ENCODE measurements around the gene SLC6A15.

SLC6A15 gene

GRCh38 chr12:84912198-84913128, at the start of gene SLC6A15:
TSS of gene SLC6A15 (minus strand) at chr12:84912799. CDS start at chr12:84892120, 20,679 bp downstream.
- Mint-ChIP-seq H3K4me3 (peak within 1 kb of the TSS; percentile 32), H3K27me3 (peaks cover 32% of the 10 kb centered on the region), H3K9me3 (no peaks in the 10 kb centered on the region), H3K36me3 (no peaks in the 10 kb centered on the region), H3K27ac (no peak within 1 kb of the TSS), H3K4me1 (peaks cover 16% of the 10 kb centered on the region)
- CTCF ChIA-PET, result no interaction called here
- DNase-seq, result peak; percentile 31

- Mint-ChIP-seq H3K4me3 (no peak overlapping the region), H3K27me3 (no peaks in the 10 kb centered on the region), H3K4me1 (no peaks in the 10 kb centered on the region), H3K36me3 (no peaks in the 10 kb centered on the region), H3K9me3 (no peaks in the 10 kb centered on the region), H3K27ac (no peak overlapping the region)
- CTCF ChIA-PET, result no interaction called here
- DNase-seq, result no peak
Measured at GRCh38 chr12:84960918-84961317, 48.3 kb upstream of the SLC6A15 start.

GRCh38 chr12:84955298-84955697, 42.7 kb upstream of the SLC6A15 start:
- Mint-ChIP-seq H3K4me3 (no peak overlapping the region), H3K9me3 (no peaks in the 10 kb centered on the region), H3K36me3 (no peaks in the 10 kb centered on the region), H3K27me3 (no peaks in the 10 kb centered on the region), H3K4me1 (no peaks in the 10 kb centered on the region), H3K27ac (no peak overlapping the region)
- DNase-seq, result no peak
- CTCF ChIA-PET, result no interaction called here

- no peak for DNase-seq
- H3K27ac Mint-ChIP-seq, result no peak overlapping the region
- no peaks in the 10 kb centered on the region for H3K27me3 Mint-ChIP-seq
- no peaks in the 10 kb centered on the region for H3K4me1 Mint-ChIP-seq
- H3K4me3 Mint-ChIP-seq, result no peak overlapping the region
- H3K9me3 Mint-ChIP-seq, result no peaks in the 10 kb centered on the region
- CTCF ChIA-PET, result no interaction called here
- no peaks in the 10 kb centered on the region for H3K36me3 Mint-ChIP-seq
Measured at GRCh38 chr12:84954415-84954814, 41.8 kb upstream of the SLC6A15 start.

GRCh38 chr12:84950971-84951546, 38.5 kb upstream of the SLC6A15 start:
- Mint-ChIP-seq H3K4me1 (no peaks in the 10 kb centered on the region), H3K9me3 (no peaks in the 10 kb centered on the region), H3K36me3 (no peaks in the 10 kb centered on the region), H3K27me3 (no peaks in the 10 kb centered on the region), H3K27ac (no peak overlapping the region), H3K4me3 (no peak overlapping the region)
- DNase-seq, result no peak
- CTCF ChIA-PET, result no interaction called here

GRCh38 chr12:84946753-84947152, 34.2 kb upstream of the SLC6A15 start:
- Mint-ChIP-seq H3K36me3 (no peaks in the 10 kb centered on the region), H3K9me3 (no peaks in the 10 kb centered on the region), H3K4me1 (no peaks in the 10 kb centered on the region), H3K27ac (no peak overlapping the region), H3K27me3 (no peaks in the 10 kb centered on the region), H3K4me3 (no peak overlapping the region)
- DNase-seq, result no peak
- CTCF ChIA-PET, result no interaction called here

- Mint-ChIP-seq H3K36me3 (no peaks in the 10 kb centered on the region), H3K9me3 (peaks cover 6% of the 10 kb centered on the region), H3K4me3 (no peak overlapping the region), H3K27me3 (no peaks in the 10 kb centered on the region), H3K4me1 (no peaks in the 10 kb centered on the region), H3K27ac (no peak overlapping the region)
- CTCF ChIA-PET, result no interaction called here
- DNase-seq, result no peak
Measured at GRCh38 chr12:84937415-84937814, 24.8 kb upstream of the SLC6A15 start.

GRCh38 chr12:84929501-84929900, 16.9 kb upstream of the SLC6A15 start:
- no peaks in the 10 kb centered on the region for H3K4me1 Mint-ChIP-seq
- CTCF ChIA-PET, result no interaction called here
- no peaks in the 10 kb centered on the region for H3K27me3 Mint-ChIP-seq
- no peak for DNase-seq
- H3K36me3 Mint-ChIP-seq, result no peaks in the 10 kb centered on the region
- peaks cover 3% of the 10 kb centered on the region for H3K9me3 Mint-ChIP-seq
- no peak overlapping the region for H3K27ac Mint-ChIP-seq
- H3K4me3 Mint-ChIP-seq, result no peak overlapping the region

- no peaks in the 10 kb centered on the region for H3K27me3 Mint-ChIP-seq
- CTCF ChIA-PET, result no interaction called here
- H3K36me3 Mint-ChIP-seq, result no peaks in the 10 kb centered on the region
- H3K9me3 Mint-ChIP-seq, result no peaks in the 10 kb centered on the region
- H3K27ac Mint-ChIP-seq, result no peak overlapping the region
- no peak for DNase-seq
- H3K4me1 Mint-ChIP-seq, result no peaks in the 10 kb centered on the region
- no peak overlapping the region for H3K4me3 Mint-ChIP-seq
Measured at GRCh38 chr12:84924981-84925380, 12.4 kb upstream of the SLC6A15 start.

GRCh38 chr12:84922693-84923092, 10.1 kb upstream of the SLC6A15 start:
- Mint-ChIP-seq H3K27me3 (no peaks in the 10 kb centered on the region), H3K27ac (no peak overlapping the region), H3K36me3 (no peaks in the 10 kb centered on the region), H3K4me3 (no peak overlapping the region), H3K9me3 (no peaks in the 10 kb centered on the region), H3K4me1 (no peaks in the 10 kb centered on the region)
- no peak for DNase-seq
- CTCF ChIA-PET, result interaction anchor here (1.3 kb wide), 1 partner anchor 48 kb away, joined by 3 read pairs; no protein-coding TSS in a partner anchor

GRCh38 chr12:84920331-84920730, 7.7 kb upstream of the SLC6A15 start:
- CTCF ChIA-PET, result no interaction called here
- no peak overlapping the region for H3K4me3 Mint-ChIP-seq
- H3K36me3 Mint-ChIP-seq, result no peaks in the 10 kb centered on the region
- no peaks in the 10 kb centered on the region for H3K9me3 Mint-ChIP-seq
- DNase-seq, result no peak
- no peaks in the 10 kb centered on the region for H3K4me1 Mint-ChIP-seq
- no peaks in the 10 kb centered on the region for H3K27me3 Mint-ChIP-seq
- no peak overlapping the region for H3K27ac Mint-ChIP-seq

GRCh38 chr12:84919271-84919670, 6.7 kb upstream of the SLC6A15 start:
- CTCF ChIA-PET, result no interaction called here
- Mint-ChIP-seq H3K9me3 (no peaks in the 10 kb centered on the region), H3K4me1 (no peaks in the 10 kb centered on the region), H3K36me3 (no peaks in the 10 kb centered on the region), H3K27ac (no peak overlapping the region), H3K4me3 (no peak overlapping the region), H3K27me3 (no peaks in the 10 kb centered on the region)
- DNase-seq, result no peak

GRCh38 chr12:84913129-84913515, 523 bp upstream of the SLC6A15 start:
- Mint-ChIP-seq H3K4me3 (no peak overlapping the region), H3K36me3 (no peaks in the 10 kb centered on the region), H3K4me1 (peaks cover 16% of the 10 kb centered on the region), H3K27me3 (peaks cover 32% of the 10 kb centered on the region), H3K9me3 (no peaks in the 10 kb centered on the region), H3K27ac (no peak overlapping the region)
- DNase-seq, result no peak
- CTCF ChIA-PET, result no interaction called here

GRCh38 chr12:84911271-84912197, 1.1 kb downstream of the SLC6A15 start:
- CTCF ChIA-PET, result no interaction called here
- H3K9me3 Mint-ChIP-seq, result no peaks in the 10 kb centered on the region
- H3K27me3 Mint-ChIP-seq, result peaks cover 32% of the 10 kb centered on the region
- peak; percentile 28 for DNase-seq
- no peaks in the 10 kb centered on the region for H3K36me3 Mint-ChIP-seq
- H3K4me3 Mint-ChIP-seq, result peak overlapping the region; percentile 32
- peaks cover 16% of the 10 kb centered on the region for H3K4me1 Mint-ChIP-seq
- no peak overlapping the region for H3K27ac Mint-ChIP-seq
